Prostate gland (tissue), 2 donors: Measurements from ENCODE around the gene SPIN1.

ENCODE experiments used
- CTCF ChIP-seq, 4 experiments: fragments of 200-600 bp in 2 of 4; fragments of 450-650 bp in 2 of 4; sonication (generic) in 2 of 4; IDR thresholded peaks; 1 replicate in 3 of 4; 2 replicates in 1 of 4; pipeline ENCODE4 v1.5.1; 2016 to 2019; ENCODE audit warnings: antibody characterized with exemption in 4 of 4, mild to moderate bottlenecking in 2 of 4, moderate library complexity in 2 of 4
- POLR2A ChIP-seq: fragments of 450-650 bp; IDR thresholded peaks from one replicate; pipeline ENCODE4 v1.6.1; 2016; ENCODE audit warnings: antibody characterized with exemption, mild to moderate bottlenecking
- POLR2AphosphoS5 ChIP-seq: sonication (generic); formaldehyde crosslinking; IDR thresholded peaks from one replicate; pipeline ENCODE4 v1.6.1; 2017; ENCODE audit warnings: antibody characterized with exemption

GRCh38 chr9:88437210-88438146 lies 49.2 kb downstream of the SPIN1 start:
- no peak for TF ChIP-seq CTCF (IDR thresholded peaks at IDR 0.05)
- no peak for TF ChIP-seq POLR2AphosphoS5
- no peak for TF ChIP-seq POLR2A
